Right ventricle myocardium superior (tissue), 1 donor: Measurements from ENCODE around the gene CIITA. TPM values are rescaled to one million over a fixed set of nuclear protein-coding genes. Genes with fewer than 3 reads are reported as not detected.
"Not testable (repeated sequence)": the region's sequence is repeated elsewhere in the genome, so short reads cannot be mapped to it uniquely, and the experiment has no call there.

ENCODE experiments used
- ATAC-seq: fragments of 200-7000 bp; cut with Tn5 transposase; one replicate; pipeline ENCODE4 v1.9.1; 2020; ENCODE audit warnings: mild to moderate bottlenecking; ENCODE audit not compliant: poor library complexity
- DNase-seq: peaks from one replicate; pipeline ENCODE4 v3.0.0-alpha.2; 2020
- intact Hi-C: fragments of 100-400 bp; cut with DNase I; formaldehyde crosslinking; loops from one replicate; pipeline ENCODE4 v1.11.2; 2022
- long read RNA-seq: library from polyadenylated mRNA; unstranded; transcript quantifications from one replicate; pipeline ENCODE4 v2.0.0, GENCODE V29; 2021
- total RNA-seq: library from RNA; stranded (reverse); fragmentation: NEBNext Ultra II Directional; extraction: Animal tissue kit (Norgen Biotek cat#: 25700); gene quantifications from one replicate; pipeline ENCODE4 v1.2.1, GENCODE V29; 2021
- donor health status: DM: no; HTN: yes; CAD: no; lungs with severe emphysema.

Gene CIITA, protein sequence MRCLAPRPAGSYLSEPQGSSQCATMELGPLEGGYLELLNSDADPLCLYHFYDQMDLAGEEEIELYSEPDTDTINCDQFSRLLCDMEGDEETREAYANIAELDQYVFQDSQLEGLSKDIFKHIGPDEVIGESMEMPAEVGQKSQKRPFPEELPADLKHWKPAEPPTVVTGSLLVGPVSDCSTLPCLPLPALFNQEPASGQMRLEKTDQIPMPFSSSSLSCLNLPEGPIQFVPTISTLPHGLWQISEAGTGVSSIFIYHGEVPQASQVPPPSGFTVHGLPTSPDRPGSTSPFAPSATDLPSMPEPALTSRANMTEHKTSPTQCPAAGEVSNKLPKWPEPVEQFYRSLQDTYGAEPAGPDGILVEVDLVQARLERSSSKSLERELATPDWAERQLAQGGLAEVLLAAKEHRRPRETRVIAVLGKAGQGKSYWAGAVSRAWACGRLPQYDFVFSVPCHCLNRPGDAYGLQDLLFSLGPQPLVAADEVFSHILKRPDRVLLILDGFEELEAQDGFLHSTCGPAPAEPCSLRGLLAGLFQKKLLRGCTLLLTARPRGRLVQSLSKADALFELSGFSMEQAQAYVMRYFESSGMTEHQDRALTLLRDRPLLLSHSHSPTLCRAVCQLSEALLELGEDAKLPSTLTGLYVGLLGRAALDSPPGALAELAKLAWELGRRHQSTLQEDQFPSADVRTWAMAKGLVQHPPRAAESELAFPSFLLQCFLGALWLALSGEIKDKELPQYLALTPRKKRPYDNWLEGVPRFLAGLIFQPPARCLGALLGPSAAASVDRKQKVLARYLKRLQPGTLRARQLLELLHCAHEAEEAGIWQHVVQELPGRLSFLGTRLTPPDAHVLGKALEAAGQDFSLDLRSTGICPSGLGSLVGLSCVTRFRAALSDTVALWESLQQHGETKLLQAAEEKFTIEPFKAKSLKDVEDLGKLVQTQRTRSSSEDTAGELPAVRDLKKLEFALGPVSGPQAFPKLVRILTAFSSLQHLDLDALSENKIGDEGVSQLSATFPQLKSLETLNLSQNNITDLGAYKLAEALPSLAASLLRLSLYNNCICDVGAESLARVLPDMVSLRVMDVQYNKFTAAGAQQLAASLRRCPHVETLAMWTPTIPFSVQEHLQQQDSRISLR
- 7.9 TPM for total RNA-seq
- long read RNA-seq, partial matches to known transcripts: 2 of 8 reads
- long read RNA-seq, other reads (novel, unspliced or antisense): 5 of 8 reads

DNA sequence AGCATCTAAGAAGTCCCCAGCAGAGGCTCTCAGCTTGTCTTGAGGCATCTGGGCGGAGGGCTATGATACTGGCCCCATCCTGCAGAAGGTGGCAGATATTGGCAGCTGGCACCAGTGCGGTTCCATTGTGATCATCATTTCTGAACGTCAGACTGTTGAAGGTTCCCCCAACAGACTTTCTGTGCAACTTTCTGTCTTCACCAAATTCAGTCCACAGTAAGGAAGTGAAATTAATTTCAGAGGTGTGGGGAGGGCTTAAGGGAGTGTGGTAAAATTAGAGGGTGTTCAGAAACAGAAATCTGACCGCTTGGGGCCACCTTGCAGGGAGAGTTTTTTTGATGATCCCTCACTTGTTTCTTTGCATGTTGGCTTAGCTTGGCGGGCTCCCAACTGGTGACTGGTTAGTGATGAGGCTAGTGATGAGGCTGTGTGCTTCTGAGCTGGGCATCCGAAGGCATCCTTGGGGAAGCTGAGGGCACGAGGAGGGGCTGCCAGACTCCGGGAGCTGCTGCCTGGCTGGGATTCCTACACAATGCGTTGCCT is at the start of gene CIITA:
Gene CIITA (plus strand): TSS at position 404 of the 543 bp plus-strand sequence. CDS start 129 bp downstream, at position 533.
- ATAC-seq: peak; percentile 37
- DNase-seq: peak; percentile 88
- intact Hi-C loops: no loop called here

DNA sequence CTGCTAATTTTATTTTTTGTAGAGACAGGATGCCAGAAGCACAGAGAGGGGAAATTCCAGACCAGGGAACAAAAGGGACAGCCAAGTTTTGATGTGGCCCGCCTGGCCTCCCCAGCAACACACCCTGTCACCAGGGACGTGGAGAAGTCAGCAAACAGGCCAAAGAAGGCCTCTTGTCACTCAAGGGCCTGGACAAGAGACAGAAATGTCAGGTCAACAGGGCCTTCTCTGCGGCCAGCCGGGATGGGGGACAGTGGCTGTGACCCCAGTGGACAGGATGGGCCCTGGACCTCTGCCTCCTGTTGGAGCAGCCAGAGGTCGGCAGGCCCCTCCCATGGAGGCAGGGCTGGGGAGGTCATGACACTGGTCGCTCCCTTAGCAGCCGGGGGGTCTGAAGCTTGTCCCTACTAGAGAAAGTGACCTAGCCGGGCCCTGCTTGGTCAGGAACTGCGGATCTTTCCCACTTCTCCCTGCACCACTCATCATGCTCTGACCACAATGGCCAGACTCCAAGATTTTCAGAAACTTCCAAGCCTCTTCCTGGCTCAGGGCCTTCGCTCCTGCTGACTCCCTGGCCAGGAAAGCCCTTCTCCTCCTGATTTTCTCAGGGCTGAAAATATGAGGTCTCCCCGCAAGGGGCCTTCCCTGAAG is 49.2 kb upstream of the CIITA start:
- peak; percentile 75 for ATAC-seq
- intact Hi-C loops: loop anchor here (2.0 to 5.0 kb wide), 3 partner anchors 51 to 86 kb away; partner anchors contain the start of gene NUBP1
- DNase-seq: peak; percentile 90

DNA sequence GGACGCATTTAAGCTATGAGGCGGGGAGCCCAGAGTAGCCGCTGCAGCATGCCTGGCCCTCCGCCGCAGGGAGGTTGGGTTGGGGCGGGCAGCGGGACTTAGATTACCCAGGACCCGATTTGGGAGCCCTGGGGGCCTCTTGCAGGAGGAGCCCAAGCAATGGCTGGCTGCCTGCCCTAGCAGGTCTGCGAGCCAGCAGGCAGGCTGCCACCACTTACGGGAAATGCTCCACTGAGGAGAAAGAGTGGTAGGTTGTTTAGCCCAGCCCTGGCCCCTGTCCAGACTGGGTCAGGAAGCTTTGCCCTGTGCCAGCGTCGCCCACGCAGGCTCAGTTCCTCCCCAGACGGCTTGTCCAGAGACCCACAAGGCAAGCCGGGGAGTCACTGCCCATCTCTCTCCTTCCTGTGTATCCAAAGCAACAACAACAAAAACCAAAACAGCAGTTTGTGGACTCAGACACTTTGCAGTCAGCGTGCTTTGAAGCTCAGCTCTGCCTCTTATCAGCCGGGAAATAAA is 48.1 kb upstream of the CIITA start:
- DNase-seq (peak; percentile 97), ATAC-seq (peak; percentile 85)

DNA sequence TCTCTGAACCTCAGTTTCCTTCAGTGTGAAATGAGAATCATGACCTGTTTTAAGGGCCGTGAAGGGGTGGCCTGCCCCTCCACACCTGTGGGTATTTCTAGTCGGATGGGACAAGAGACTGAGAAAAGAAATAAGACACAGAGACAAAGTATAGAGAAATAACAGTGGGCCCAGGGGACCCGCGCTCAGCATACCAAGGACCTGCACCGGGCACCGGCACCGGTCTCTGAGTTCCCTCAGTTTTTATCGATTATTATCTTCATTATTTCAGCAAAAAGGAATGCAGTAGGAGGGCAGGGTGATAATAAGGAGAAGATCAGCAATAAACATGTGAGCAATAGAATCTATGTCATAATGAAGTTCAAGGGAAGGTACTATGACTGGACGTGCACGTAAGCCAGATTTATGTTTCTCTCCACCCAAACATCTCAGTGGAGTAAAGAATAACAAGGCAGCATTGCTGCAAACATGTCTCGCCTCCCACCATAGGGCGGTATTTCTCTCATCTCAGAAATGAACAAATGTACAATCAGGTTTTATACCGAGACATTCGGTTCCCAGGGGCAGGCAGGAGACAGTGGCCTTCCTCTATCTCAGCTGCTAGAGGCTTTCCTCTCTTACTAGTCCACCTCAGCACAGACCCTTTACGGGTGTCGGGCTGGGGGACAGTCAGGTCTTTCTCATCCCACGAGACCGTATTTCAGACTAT is 47.5 kb upstream of the CIITA start:
- not testable (repeated sequence) for ATAC-seq
- intact Hi-C loops: loop anchor here (2.0 to 5.0 kb wide), 3 partner anchors 49 to 87 kb away; partner anchors contain the start of gene NUBP1

More for the DNA sequence above, 48.1 kb upstream of the CIITA start:
- intact Hi-C loops: loop anchor here (2.0 to 5.0 kb wide), 3 partner anchors 50 to 87 kb away; partner anchors contain the start of gene NUBP1

DNA sequence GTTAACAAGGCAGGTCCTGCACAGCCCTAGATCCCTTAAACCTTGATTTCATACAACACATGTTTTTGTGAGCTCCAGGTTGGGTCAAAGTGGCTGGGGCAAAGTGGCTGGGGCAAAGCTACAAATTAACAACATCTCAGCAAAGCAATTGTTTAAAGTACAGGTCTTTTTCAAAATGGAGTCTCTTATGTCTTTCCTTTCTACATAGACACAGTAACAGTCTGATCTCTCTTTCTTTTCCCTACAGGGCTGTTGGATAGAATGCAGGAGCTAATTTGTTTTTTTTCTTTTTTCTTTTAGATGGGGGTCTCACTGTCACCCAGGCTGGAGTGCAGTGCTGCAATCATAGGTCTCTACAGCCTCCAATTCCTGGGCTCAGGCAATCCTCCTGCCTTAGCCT is 46.8 kb upstream of the CIITA start:
- DNase-seq, intact Hi-C loops, ATAC-seq: not testable (repeated sequence)

More for the DNA sequence above, 47.5 kb upstream of the CIITA start:
- DNase-seq: not testable (repeated sequence)

DNA sequence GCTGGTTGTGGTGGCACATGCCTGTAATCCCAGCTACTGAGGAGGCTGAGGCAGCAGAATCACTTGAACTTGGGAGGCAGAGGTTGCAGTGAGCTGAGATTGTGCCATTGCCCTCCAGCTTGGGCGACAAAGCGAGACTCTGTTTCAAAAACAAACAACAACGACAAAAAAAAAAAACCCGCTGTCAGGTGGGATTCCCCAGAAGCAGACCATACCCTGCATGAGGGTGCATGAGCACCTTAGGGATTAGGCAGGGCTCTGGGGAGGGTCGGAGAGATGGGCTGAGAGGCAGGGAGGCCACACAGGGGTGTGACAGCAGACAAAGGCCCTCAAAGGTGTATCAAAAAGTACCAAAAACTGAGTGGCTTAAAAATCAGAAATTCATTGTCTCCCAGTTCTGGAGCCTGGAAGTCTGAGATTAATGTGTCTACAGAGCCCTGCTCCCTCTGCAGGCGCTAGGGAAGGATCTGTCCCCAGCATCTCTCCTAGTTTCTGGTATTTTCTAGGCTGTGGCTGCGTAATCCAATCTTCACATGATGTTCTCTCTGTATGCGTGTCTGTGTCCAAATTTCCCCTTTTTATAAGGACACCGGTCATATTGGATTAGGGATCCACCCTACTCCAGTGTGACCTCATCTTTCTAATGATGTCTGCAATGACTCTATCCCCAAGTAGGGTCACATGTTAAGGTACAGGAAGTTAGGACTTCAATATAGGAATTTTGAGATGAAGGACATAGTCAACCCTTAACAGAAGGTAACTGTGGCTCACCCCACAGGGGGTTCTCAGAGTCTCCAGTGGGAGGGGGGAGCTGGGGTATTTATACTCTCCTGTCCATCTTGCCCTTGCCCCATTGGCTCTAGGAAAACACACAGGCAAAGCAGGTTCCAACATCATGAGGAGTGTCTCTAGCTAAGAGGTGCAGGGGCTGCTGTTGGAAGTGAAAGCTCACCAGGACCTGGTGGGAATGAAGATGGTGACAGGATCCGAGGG is 44.8 kb upstream of the CIITA start:
- ATAC-seq (no peak), DNase-seq (no peak)
- intact Hi-C loops: no loop called here

DNA sequence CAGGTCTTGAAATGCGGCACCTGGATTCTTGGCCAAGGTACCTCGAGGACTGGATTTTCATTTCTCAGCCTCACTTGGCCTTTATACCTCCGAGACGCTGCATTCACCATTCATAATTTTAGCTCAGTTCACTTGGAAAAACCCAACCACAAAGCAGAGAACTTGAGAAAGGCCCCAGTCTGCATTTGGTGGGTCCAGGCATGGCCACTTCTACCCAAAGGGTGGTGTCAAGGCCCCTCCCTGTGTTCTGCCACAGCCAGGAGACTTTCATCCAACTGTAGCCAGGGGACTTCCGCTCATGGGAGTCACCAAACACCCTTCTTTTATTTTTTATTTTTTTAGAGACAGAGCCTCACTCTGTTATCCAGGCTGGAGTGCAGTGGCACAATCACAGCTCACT is 43.7 kb upstream of the CIITA start:
- DNase-seq (no peak), ATAC-seq (no peak)
- intact Hi-C loops: no loop called here

DNA sequence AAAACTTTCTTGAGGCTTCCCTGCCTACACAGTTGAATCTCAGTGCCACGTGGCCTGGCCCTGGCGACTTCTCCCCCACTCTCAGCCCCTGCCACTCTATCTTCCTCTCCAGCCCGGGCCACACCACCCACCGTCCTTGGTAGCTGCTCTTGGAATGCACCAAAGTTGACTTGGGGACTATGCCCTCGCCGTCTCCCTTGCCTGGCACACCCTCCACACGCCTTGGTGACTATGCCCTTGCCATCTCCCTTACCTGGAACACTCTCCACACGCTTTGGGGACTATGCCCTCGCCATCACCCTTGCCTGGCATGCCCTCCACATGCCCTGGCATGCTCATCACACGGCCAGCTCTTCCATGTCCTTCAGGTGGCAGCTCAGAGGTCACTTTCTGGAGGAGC is 42.9 kb upstream of the CIITA start:
- DNase-seq: no peak
- ATAC-seq: no peak
- intact Hi-C loops: no loop called here

DNA sequence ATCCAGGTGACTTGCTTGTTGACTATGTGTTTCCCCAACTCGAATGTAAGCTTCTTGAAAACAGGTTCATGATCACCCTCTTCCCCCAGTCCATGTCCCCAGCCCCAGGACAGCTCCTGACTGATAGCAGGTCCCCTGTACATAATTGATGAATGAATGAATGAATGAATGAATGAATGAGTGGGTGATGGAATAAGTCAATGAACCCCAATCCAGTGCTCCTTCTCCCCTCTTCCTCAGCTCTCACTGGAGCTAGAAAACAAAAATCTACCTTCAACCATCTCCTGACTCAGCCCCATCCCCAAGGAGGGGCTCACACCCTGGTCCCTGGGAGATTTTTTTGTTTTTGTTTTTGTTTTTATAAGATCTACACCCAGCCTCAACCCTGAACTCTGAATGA is 42.2 kb upstream of the CIITA start:
- intact Hi-C loops: no loop called here
- ATAC-seq: no peak
- no peak for DNase-seq

DNA sequence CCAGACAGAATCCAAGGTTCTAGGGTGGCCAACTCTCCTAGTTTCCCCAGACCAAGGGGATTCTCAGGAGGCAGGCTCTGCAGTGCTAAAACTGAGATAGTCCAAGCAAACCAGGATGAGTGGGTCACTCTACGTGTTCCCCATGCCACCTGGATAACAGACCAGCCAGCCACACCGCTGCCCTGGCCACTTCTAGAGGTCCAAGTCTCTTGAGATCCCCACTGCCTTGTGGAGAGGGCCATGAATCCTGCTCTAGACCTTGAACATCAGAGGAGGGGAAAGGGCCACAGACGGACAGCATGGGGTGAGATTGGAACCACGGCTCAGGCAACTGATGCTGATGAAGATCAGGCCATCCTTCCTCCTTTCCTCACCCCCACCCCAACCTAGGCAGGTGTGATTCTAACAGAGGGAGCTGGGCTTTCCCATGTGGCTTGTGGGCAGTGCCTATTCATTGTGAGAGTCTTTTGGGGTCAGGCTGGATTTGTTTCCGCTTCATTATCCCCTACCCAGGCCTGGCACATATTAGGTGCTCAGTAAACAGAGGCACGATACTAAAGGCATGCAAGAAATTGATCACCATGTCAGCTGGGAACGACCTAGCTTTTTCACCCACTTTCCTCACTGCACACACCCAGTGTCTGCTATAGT is 41.6 kb upstream of the CIITA start:
- ATAC-seq (no peak), DNase-seq (no peak)
- intact Hi-C loops: no loop called here

DNA sequence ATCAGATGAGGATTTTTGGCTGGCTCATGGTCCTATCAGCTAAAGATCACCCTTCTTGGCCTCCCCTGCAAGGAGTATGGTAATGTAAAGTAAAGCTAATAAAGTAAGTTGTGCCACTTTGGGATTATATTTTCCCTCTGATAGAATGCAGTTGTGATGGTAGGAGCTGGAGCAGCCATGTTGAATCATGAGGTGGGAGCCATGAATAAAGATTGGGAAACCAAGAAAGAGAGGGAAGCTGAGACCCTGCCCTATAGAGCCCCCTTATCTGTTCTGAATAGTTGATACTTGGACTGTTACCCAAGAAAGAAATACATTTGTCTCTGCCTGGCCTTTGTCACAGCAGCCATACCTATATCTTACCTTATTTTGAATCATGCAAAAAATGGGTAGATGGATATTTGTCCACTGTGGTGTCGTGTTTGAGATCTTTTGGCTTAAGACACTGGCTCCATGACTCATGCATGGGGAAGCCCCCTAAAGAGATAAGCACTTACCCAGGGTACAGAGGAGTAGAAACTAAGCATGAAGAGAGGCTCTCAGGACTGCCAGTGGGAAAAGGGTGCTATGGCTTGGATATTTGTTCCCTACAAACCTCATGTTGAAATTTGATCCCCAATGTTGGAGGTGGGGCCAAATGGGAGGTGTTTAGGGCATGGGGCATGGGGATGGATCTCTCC is 40.7 kb upstream of the CIITA start:
- intact Hi-C loops: no loop called here
- ATAC-seq: no peak
- DNase-seq: no peak

DNA sequence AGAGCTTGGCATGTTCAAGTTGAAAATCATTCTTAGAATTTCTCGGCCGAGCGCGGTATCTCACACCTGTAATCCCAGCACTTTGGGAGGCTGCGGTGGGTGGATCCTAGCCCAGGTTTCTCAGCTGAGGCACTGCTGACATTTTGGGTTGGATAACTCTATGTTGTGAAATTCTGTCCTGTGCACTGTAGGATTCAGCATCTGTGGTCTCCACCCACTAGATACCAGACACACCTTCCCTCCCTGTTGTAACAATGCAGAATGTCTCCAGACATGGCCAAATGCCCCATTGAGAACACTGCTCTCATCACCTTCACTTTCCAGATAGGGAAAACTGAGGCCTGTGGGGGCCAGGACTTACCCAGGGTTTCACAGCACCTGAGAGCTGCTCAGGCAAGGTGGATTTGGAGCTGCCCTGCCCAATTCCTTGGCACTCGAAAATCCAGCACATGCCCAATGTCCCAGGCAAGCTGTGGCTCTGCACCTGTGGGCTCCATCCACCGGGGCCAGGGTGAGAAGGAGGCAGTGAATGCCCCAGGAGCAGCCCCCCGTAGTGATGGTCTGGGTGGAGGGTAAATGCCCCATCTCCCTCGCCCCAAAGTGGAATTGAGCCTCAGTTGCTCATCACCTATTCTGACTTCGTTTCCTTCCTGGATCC is 38.3 kb upstream of the CIITA start:
- ATAC-seq: no peak
- intact Hi-C loops: no loop called here
- DNase-seq: no peak

DNA sequence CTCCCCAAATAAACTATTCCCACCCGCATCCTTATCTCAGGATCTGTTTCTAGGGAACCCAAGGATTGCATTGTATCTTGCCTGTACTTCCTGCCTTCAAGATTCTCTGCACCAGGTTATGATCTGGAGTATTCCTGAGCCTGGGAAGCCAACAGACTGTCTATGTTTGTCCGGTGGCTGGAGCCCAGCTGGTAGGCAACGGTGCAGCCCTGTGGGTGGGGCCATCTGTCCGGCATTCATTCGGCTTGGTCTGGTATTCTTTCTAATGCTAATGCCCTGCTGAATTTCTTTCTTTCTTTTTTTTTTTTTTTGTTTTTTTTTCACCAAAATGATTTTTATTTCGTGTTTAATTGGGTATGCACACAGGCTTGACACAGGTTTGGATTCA is 37.7 kb upstream of the CIITA start:
- no peak for ATAC-seq
- DNase-seq: no peak
- intact Hi-C loops: no loop called here

DNA sequence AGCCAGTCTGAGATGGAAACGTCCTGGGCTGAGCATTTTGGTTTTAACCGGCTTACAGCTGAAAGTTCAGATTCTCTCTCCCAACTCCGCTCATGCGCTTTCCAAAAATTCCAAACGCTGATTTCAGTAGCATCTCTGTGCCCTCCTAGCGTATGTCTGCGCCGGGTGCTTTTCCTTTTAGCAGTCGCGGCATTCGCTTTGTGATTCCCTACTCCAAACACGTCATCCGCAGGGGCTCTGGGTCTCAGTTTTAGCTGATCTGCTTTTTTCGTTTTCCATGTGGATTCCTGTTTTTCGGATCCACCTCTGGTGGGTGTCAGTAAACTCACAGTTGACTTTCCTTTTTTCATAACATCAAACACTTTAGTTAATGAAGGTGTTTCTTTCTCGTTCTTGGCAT is 36.3 kb upstream of the CIITA start:
- intact Hi-C loops: no loop called here
- ATAC-seq (no peak), DNase-seq (no peak)
